Kidney (tissue), 14 donors: ENCODE measurements around the gene LHFPL6. TPM values are rescaled to one million over a fixed set of nuclear protein-coding genes. Genes with fewer than 3 reads are reported as not detected.

Source experiments
- DNase-seq, 5 donors: peaks; one replicate each; pipeline ENCODE4 v3.0.0-alpha.2; 2013 to 2020
- FAIRE-seq: peaks from 2 replicates; lab custom pipeline; 2012; peaks lifted over from hg19 to GRCh38; lab: Jason Lieb, UNC
- H3K27ac ChIP-seq, 2 donors: one replicate each; pipeline ENCODE4 v1.7.0; 2013; ENCODE audit warnings: low read depth in 2 of 2, low read length in 2 of 2, inconsistent platforms in 1 of 2
- H3K27me3 ChIP-seq: one replicate; pipeline ENCODE4 v1.7.1; 2013; ENCODE audit warnings: low read length, inconsistent platforms; ENCODE audit not compliant: control insufficient read depth, insufficient read depth
- H3K36me3 ChIP-seq, 3 donors: one replicate each; pipeline versions ENCODE4 v1.7.0 to v1.7.1; 2013; ENCODE audit warnings: low read length in 3 of 3, control low read depth in 1 of 3, inconsistent platforms in 1 of 3; ENCODE audit not compliant: insufficient read depth in 3 of 3, control insufficient read depth in 2 of 3
- H3K4me1 ChIP-seq, 3 donors: one replicate each; pipeline versions ENCODE4 v1.7.0 to v1.7.1; 2013; ENCODE audit warnings: low read length in 3 of 3, inconsistent platforms in 1 of 3, low read depth in 1 of 3; ENCODE audit not compliant: control insufficient read depth in 2 of 3, insufficient read depth in 2 of 3
- H3K4me3 ChIP-seq, 3 donors: one replicate each; pipeline versions ENCODE4 v1.7.0 to v1.8.1; 2013; ENCODE audit warnings: low read length in 3 of 3, control low read depth in 1 of 3, inconsistent platforms in 1 of 3
- H3K9ac ChIP-seq, 3 donors: one replicate each; pipeline versions ENCODE4 v1.7.0 to v1.7.1; 2013; ENCODE audit warnings: low read length in 3 of 3, control low read depth in 1 of 3, inconsistent platforms in 1 of 3
- H3K9me3 ChIP-seq, 3 donors: one replicate each; pipeline versions ENCODE4 v1.7.0 to v1.7.1; 2013; ENCODE audit warnings: low read length in 3 of 3, control low read depth in 1 of 3, inconsistent platforms in 1 of 3; ENCODE audit not compliant: control insufficient read depth in 2 of 3, insufficient read depth in 1 of 3
- intact Hi-C: fragments of 100-400 bp; cut with DNase I; formaldehyde crosslinking; loops from one replicate; pipeline ENCODE4 v1.11.1; 2022
- polyA plus RNA-seq: library from polyadenylated mRNA; stranded (reverse); fragments of 350-450 nt; fragmentation: Illumina TruSeq; extraction: RNeasy Lipid Tissue Mini Kit (QIAGEN cat#74804); gene quantifications from one replicate; pipeline ENCODE4 v1.2.3, GENCODE V29; 2014; ENCODE audit warnings: low read depth, low replicate concordance; ENCODE audit not compliant: insufficient read depth
- total RNA-seq: library from RNA; stranded (reverse); fragmentation: NEBNext Ultra II Directional; extraction: Animal tissue kit (Norgen Biotek cat#: 25700); gene quantifications from one replicate; pipeline ENCODE4 v1.2.1, GENCODE V29; 2021
- TF ChIP-seq, protein P1 (sequence below): IDR thresholded peaks from 3 replicates; pipeline ENCODE4 v1.5.1; 2012; ENCODE audit warnings: mild to moderate bottlenecking, moderate library complexity, borderline replicate concordance; ENCODE audit not compliant: insufficient read depth; ENCODE audit errors: extremely low read depth
- donor health status: control.
- donor health status: control.
- donor health status: control.
- donor health status: control.
- donor health status: control.
- donor health status: DM: yes; HTN: yes; CAD: no.
- donor health status: Normal renal cell carcinoma (clear cell type).

Gene LHFPL6
- total and polyA plus RNA-seq, 2 donors from 2014 or later = 33.0 to 59.2 TPM

DNA sequence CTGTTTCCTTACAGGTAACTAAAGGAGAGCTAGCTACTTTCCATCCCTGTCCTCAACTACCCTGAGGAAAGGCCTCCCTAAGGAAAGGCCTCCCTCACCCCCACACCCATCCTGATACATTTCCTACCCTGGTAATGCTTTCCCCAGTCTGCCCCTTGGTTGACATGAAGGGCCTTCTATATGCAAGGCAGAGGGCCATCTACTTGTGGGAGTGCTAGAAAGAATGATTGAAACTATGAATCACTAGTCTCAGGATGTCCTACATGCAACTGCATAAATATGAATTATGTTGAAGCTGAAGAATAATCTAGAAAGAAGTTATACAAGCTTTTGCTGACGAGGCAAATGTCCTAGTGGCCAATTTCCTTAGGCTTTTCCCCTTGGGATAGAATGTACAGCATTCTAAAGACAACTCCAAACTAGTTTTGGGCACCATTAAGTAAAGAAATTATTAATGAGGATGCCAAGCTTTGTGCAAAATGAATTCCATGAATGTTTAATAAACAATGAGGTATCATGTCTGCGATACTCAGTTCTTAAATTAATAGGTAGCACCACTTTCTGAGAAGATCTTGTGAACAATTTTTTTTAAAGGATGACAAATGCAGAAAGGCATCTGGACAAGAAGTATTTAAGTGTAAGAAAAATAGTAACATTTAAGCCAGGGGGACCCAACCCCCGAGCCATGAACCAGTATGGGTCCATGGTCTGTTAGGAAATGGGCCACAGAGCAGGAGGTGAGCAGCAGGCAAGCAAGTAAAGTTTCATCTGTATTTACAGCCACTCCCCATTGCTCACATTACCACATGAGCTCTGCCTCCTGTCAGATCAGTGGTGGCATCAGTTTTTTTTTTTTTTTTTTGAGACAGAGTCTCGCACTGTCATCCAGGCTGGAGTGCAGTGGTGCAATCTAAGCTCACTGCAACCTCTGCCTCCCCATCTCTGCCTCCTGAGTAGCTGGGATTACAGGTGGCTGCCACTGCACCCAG is 223.0 kb downstream of the LHFPL6 start:
- Histone ChIP-seq H3K4me3 (no peak overlapping the region), H3K27ac (no peak overlapping the region), H3K4me1 (no peaks in the 10 kb centered on the region), H3K27me3 (no peaks in the 10 kb centered on the region), H3K9ac (no peak overlapping the region), H3K9me3 (no peaks in the 10 kb centered on the region), H3K36me3 (no peaks in the 10 kb centered on the region)
- DNase-seq (no peak), FAIRE-seq (no peak)
- intact Hi-C loops = no loop called here
- TF ChIP-seq, protein P1, sequence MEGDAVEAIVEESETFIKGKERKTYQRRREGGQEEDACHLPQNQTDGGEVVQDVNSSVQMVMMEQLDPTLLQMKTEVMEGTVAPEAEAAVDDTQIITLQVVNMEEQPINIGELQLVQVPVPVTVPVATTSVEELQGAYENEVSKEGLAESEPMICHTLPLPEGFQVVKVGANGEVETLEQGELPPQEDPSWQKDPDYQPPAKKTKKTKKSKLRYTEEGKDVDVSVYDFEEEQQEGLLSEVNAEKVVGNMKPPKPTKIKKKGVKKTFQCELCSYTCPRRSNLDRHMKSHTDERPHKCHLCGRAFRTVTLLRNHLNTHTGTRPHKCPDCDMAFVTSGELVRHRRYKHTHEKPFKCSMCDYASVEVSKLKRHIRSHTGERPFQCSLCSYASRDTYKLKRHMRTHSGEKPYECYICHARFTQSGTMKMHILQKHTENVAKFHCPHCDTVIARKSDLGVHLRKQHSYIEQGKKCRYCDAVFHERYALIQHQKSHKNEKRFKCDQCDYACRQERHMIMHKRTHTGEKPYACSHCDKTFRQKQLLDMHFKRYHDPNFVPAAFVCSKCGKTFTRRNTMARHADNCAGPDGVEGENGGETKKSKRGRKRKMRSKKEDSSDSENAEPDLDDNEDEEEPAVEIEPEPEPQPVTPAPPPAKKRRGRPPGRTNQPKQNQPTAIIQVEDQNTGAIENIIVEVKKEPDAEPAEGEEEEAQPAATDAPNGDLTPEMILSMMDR = no peak

- Histone ChIP-seq H3K27me3 (no peaks in the 10 kb centered on the region), H3K36me3 (no peaks in the 10 kb centered on the region), H3K9me3 (no peaks in the 10 kb centered on the region), H3K9ac (no peak overlapping the region), H3K4me3 (no peak overlapping the region), H3K27ac (no peak overlapping the region), H3K4me1 (no peaks in the 10 kb centered on the region)
- TF ChIP-seq, protein P1 = no peak
- intact Hi-C loops = no loop called here
- FAIRE-seq = no peak
- no peak for DNase-seq
These were observed 223.9 kb downstream of the LHFPL6 start for GRCh38 chr13:39379118-39379517.

- FAIRE-seq (no peak), DNase-seq (no peak)
- intact Hi-C loops = no loop called here
- no peak overlapping the region for H3K4me3 ChIP-seq
- no peaks in the 10 kb centered on the region for H3K36me3 ChIP-seq
- no peaks in the 10 kb centered on the region for H3K4me1 ChIP-seq
- H3K9me3 ChIP-seq = no peaks in the 10 kb centered on the region
- H3K27ac ChIP-seq = no peak overlapping the region
- TF ChIP-seq, protein P1 = no peak
- no peak overlapping the region for H3K9ac ChIP-seq
- no peaks in the 10 kb centered on the region for H3K27me3 ChIP-seq
These were observed 224.7 kb downstream of the LHFPL6 start for GRCh38 chr13:39378306-39378705.
